Pancreas (tissue), 10 donors: Measurements from ENCODE around the gene TGFA. TPM values are rescaled to one million over a fixed set of nuclear protein-coding genes. Genes with fewer than 3 reads are reported as not detected.
A peak's percentile ranks its signal among the peaks of the same experiment; 100 is the strongest.

Source experiments
- ATAC-seq, 4 donors: fragments of 200-7000 bp; cut with Tn5 transposase; one replicate each; pipeline versions ENCODE4 v1.8.0 to v1.9.1; 2020; ENCODE audit warnings: mild to moderate bottlenecking in 4 of 4, moderate library complexity in 4 of 4
- DNase-seq, 6 donors: peaks; one replicate each; pipeline ENCODE4 v3.0.0-alpha.2; 2020
- FAIRE-seq: peaks from 2 replicates; lab custom pipeline; 2012; peaks lifted over from hg19 to GRCh38; lab: Jason Lieb, UNC
- H3K27ac ChIP-seq, 4 donors: fragments of 200-600 bp; sonication (generic); 1 replicate in 3 of 4; 2 replicates in 1 of 4; pipeline versions ENCODE4 v1.5.0 to v1.8.0; 2020
- H3K27me3 ChIP-seq, 4 donors: fragments of 200-600 bp; one replicate each; pipeline ENCODE4 v1.8.0; 2021
- H3K36me3 ChIP-seq, 3 donors: fragments of 200-600 bp; sonication (generic) in 1 of 3; one replicate each; pipeline versions ENCODE4 v1.5.0 to v1.8.0; 2020 to 2021
- H3K4me1 ChIP-seq, 3 donors: fragments of 200-600 bp; one replicate each; pipeline ENCODE4 v1.8.0; 2021
- H3K4me3 ChIP-seq, 4 donors: fragments of 200-600 bp; sonication (generic) in 2 of 4; one replicate each; pipeline versions ENCODE4 v1.5.0 to v1.8.0; 2020 to 2021
- H3K9me3 ChIP-seq, 4 donors: fragments of 200-600 bp; one replicate each; pipeline ENCODE4 v1.8.0; 2021
- WGBS, 2 donors: extraction: QIAGEN DNeasy Blood & Tissue Kit; methylation state at CpG; one replicate each; pipeline ENCODE4 v1.1.7; 2013; 5-methylcytosine and 5-hydroxymethylcytosine counted together
- intact Hi-C, 3 donors: fragments of 100-400 bp; cut with DNase I; formaldehyde crosslinking; loops; one replicate each; pipeline versions ENCODE4 v1.11.1 to v1.14.2; 2022
- polyA plus RNA-seq, 2 donors: library from polyadenylated mRNA; stranded (reverse); fragments of 200-250 nt; gene quantifications; one replicate each; pipeline ENCODE4 v1.2.3, GENCODE V29; 2013
- total RNA-seq, 6 donors: library from RNA; stranded (reverse); fragmentation: NEBNext Ultra II Directional in 4 of 6; extraction: Animal tissue kit (Norgen Biotek cat#: 25700) in 4 of 6; gene quantifications; one replicate each; pipeline versions ENCODE4 v1.2.1 to v1.2.4, GENCODE V29; 2021 to 2023
- TF ChIP-seq, protein P1 (sequence below), 4 donors: fragments of 200-600 bp; sonication (generic) in 3 of 4; IDR thresholded peaks; one replicate each; pipeline versions ENCODE4 v1.5.0 to v1.8.0; 2021; ENCODE audit warnings: antibody characterized with exemption in 4 of 4
- donor health status: healthy with polysubstance abuse.
- donor health status: DM: no; HTN: no; CAD: no; lungs with moderate emphysema.
- donor health status: DM: no; HTN: no; CAD: no.
- donor health status: control.
- donor health status: control.
- donor health status: Bipolar disorder and iron deficiency.
- donor health status: DM: yes; HTN: yes; CAD: no.
- donor health status: DM: no; HTN: no; CAD: no.
- donor health status: DM: no; HTN: no; CAD: no.
- donor health status: DM: yes; HTN: yes; CAD: no.

TGFA gene
- total and polyA plus RNA-seq, 8 donors = 3.8 to 13.2 (median 7.4) TPM

DNA sequence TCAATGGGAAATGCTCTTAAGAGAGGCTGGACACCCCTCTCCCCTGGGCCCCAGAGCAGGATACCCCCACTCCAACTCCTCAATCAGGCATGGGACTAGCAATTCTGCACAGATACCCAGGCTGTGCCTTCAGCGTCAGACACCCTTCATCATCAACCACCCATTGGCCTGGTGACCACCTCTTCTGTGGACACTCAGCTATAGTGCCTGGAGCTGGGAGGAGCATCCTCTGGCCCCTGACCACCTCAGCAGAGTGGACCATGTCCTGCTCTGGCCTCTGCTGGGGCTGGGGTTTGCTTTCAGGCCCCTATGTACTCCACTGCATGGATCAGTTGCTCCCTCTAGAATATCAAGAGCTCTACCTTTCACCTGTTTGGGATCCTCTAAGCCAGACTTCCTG lies 35.1 kb downstream of the TGFA start:
- intact Hi-C loops = no loop called here
- FAIRE-seq (no peak), ATAC-seq (no peak), DNase-seq (no peak)
- no peaks in the 10 kb centered on the region for H3K36me3 ChIP-seq
- TF ChIP-seq, protein P1, sequence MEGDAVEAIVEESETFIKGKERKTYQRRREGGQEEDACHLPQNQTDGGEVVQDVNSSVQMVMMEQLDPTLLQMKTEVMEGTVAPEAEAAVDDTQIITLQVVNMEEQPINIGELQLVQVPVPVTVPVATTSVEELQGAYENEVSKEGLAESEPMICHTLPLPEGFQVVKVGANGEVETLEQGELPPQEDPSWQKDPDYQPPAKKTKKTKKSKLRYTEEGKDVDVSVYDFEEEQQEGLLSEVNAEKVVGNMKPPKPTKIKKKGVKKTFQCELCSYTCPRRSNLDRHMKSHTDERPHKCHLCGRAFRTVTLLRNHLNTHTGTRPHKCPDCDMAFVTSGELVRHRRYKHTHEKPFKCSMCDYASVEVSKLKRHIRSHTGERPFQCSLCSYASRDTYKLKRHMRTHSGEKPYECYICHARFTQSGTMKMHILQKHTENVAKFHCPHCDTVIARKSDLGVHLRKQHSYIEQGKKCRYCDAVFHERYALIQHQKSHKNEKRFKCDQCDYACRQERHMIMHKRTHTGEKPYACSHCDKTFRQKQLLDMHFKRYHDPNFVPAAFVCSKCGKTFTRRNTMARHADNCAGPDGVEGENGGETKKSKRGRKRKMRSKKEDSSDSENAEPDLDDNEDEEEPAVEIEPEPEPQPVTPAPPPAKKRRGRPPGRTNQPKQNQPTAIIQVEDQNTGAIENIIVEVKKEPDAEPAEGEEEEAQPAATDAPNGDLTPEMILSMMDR (IDR thresholded peaks at IDR 0.05) = no peak
- H3K4me3 ChIP-seq = no peak overlapping the region
- peaks cover 13 to 20% (median 17%) of the 10 kb centered on the region in 3 donors for H3K4me1 ChIP-seq
- no peak overlapping the region for H3K27ac ChIP-seq
- H3K27me3 ChIP-seq = no peaks in the 10 kb centered on the region
- WGBS, 2 donors = 97 to 100% methylated on average over 1 of the region's 1 CpG
- H3K9me3 ChIP-seq = no peaks in the 10 kb centered on the region

DNA sequence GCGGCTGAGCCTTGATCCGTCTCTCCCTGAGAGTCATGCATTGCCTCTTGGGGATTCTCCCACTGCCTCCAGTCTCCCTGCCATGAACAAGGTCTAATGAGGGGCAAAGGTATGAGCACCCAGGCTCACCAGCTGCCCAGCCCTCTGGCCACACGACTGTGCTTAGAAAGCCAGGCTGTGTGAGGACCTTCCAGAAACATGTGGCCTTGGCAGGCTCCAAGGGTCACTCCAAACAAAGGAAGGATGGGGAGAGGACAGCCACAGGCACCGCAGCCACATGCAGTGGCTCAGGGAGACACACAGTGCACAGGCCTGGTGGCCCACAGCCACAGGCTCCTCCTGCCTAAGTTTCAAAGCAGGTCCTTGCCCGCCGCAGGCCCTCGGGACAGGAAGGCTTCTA lies 35.8 kb downstream of the TGFA start:
- no peaks in the 10 kb centered on the region for H3K36me3 ChIP-seq
- no peak overlapping the region for H3K4me3 ChIP-seq
- peaks cover 11 to 17% (median 16%) of the 10 kb centered on the region in 3 donors for H3K4me1 ChIP-seq
- intact Hi-C loops = no loop called here
- no peak for DNase-seq
- no peak overlapping the region for H3K27ac ChIP-seq
- FAIRE-seq = no peak
- TF ChIP-seq, protein P1 (IDR thresholded peaks at IDR 0.05) = no peak
- no peaks in the 10 kb centered on the region for H3K27me3 ChIP-seq
- no peaks in the 10 kb centered on the region for H3K9me3 ChIP-seq
- WGBS, 2 donors = 73 to 79% methylated on average over 7 of the region's 7 CpGs
- no peak for ATAC-seq

DNA sequence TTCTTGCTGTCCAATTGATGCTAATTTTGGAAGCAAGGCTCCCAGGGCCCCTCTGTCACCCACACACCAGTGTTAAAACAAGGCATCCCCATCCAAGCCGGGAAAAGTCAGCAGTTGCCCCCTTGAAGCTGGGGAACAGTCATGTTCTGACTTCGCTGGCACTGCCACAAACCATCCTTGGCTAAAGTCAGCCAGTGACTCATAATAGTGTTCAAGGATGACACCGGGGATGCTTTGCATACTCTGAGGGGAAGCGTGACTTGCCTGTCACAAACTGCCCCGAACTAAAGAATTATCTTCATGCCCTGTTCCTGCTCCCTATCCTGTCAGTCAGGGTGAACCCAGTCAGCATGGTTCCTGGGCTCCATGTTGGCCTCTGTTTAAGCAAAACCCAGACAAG lies 37.0 kb downstream of the TGFA start:
- H3K27ac ChIP-seq = no peak overlapping the region
- peak in 1 of 4 donors; percentile 27 for ATAC-seq

DNA sequence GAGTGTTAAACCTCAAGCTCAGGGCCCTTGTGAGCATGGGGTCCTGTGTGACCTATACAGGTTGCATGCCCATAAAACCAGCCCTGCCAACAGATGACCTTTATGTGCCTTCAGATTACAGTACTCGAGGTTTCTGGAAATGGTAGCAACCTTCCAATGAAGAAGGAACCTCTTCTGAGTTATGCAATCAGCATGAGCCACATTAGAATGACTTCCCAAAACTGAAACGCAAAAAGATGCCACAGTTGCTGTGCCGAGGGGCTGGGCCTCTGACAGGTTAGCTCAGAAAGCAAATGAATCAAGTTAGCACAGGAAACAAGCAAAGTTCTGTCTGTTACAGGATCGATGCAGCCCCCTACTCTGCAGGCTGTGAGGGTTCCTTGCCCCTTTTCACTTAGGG lies 37.7 kb downstream of the TGFA start:
- H3K27ac ChIP-seq = peak overlapping the region in 1 of 4 donors; percentile 22

More for the DNA sequence above, 37.0 kb downstream of the TGFA start:
- no peaks in the 10 kb centered on the region for H3K36me3 ChIP-seq
- DNase-seq (no peak), FAIRE-seq (no peak)
- TF ChIP-seq, protein P1 (IDR thresholded peaks at IDR 0.05) = no peak
- no peak overlapping the region for H3K4me3 ChIP-seq
- no peaks in the 10 kb centered on the region for H3K27me3 ChIP-seq
- no peaks in the 10 kb centered on the region for H3K9me3 ChIP-seq
- H3K4me1 ChIP-seq = peaks cover 11 to 17% (median 16%) of the 10 kb centered on the region in 3 donors
- intact Hi-C loops = no loop called here
- 84 to 89% methylated on average over 5 of the region's 5 CpGs for WGBS, 2 donors

DNA sequence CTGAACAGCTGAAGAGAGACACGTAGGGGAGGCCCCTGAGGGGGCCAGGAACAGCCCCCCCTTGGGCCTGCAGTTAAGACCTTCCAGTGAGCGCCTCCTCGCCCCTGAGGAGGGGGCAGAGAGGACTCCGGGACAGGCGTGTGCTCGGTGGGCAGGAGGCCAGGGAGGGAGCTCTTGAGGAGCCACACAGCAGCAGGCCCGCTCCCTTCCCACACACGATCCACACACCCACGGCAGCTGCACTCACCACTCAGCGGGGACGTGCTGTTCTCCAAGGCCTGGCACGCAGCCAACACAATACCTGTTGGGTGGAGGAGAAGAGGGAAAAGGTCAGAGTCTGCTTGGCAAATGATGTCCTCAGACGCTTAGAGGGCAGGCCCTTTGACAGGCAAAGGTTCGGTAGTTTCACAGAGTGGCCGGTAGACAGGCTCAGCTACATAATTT lies 39.0 kb downstream of the TGFA start:
- intact Hi-C loops = no loop called here
- no peak overlapping the region for H3K4me3 ChIP-seq
- ATAC-seq = peak; percentile 82 to 97 (median 94)

More for the DNA sequence above, 37.7 kb downstream of the TGFA start:
- ATAC-seq (peak in 2 of 4 donors; percentile 17 to 24), FAIRE-seq (no peak), DNase-seq (no peak)
- no peak overlapping the region for H3K4me3 ChIP-seq
- 59 to 70% methylated on average over 4 of the region's 4 CpGs for WGBS, 2 donors
- peaks cover 6 to 12% (median 12%) of the 10 kb centered on the region in 3 donors for H3K4me1 ChIP-seq
- TF ChIP-seq, protein P1 (IDR thresholded peaks at IDR 0.05) = no peak
- H3K27me3 ChIP-seq = no peaks in the 10 kb centered on the region
- H3K36me3 ChIP-seq = no peaks in the 10 kb centered on the region
- no peaks in the 10 kb centered on the region for H3K9me3 ChIP-seq
- intact Hi-C loops = no loop called here

More for the DNA sequence above, 39.0 kb downstream of the TGFA start:
- FAIRE-seq (no peak), DNase-seq (peak; percentile 78 to 98 (median 90))
- H3K4me1 ChIP-seq = peaks cover 5 to 16% (median 12%) of the 10 kb centered on the region in 3 donors
- TF ChIP-seq, protein P1 (IDR thresholded peaks at IDR 0.05) = no peak
- H3K27me3 ChIP-seq = no peaks in the 10 kb centered on the region
- peak overlapping the region in 2 of 4 donors; percentile 21 to 44 for H3K27ac ChIP-seq
- H3K9me3 ChIP-seq = no peaks in the 10 kb centered on the region
- no peaks in the 10 kb centered on the region for H3K36me3 ChIP-seq
- WGBS, 2 donors = 15 to 16% methylated on average over 15 of the region's 15 CpGs
